GM18951 (cell line): ENCODE data around the gene TXNDC11.

Experiments used
- POLR2A ChIP-seq: IDR thresholded peaks from 4 replicates; pipeline ENCODE4 v1.6.1; 2011; ENCODE audit warnings: mild to moderate bottlenecking; ENCODE audit not compliant: insufficient read length, insufficient read depth; ENCODE audit errors: extremely low read depth
- in situ Hi-C: fragments of 300-500 bp; cut with MboI; formaldehyde crosslinking; loops from one replicate; pipeline ENCODE4 v1.12.0; 2022; ENCODE audit warnings: low sequenced_read_pairs, mixed read lengths, inconsistent platforms; ENCODE audit not compliant: unreplicated experiment

TXNDC11 gene

GRCh38 chr16:11635679-11636171, 106.9 kb downstream of the TXNDC11 start:
- no peak for TF ChIP-seq POLR2A
- in situ Hi-C loops: no loop called here

- TF ChIP-seq POLR2A: no peak
Measured at GRCh38 chr16:11635113-11635652, 107.5 kb downstream of the TXNDC11 start.

GRCh38 chr16:11634312-11634711, 108.3 kb downstream of the TXNDC11 start:
- no peak for TF ChIP-seq POLR2A
- in situ Hi-C loops: no loop called here

More at GRCh38 chr16:11635113-11635652, 107.5 kb downstream of the TXNDC11 start:
- in situ Hi-C loops: no loop called here

- TF ChIP-seq POLR2A: no peak
- in situ Hi-C loops: no loop called here
Measured at GRCh38 chr16:11633113-11633512, 109.5 kb downstream of the TXNDC11 start.

GRCh38 chr16:11632455-11632939, 110.2 kb downstream of the TXNDC11 start:
- in situ Hi-C loops: no loop called here
- no peak for TF ChIP-seq POLR2A

GRCh38 chr16:11631214-11631613, 111.4 kb downstream of the TXNDC11 start:
- no peak for TF ChIP-seq POLR2A
- in situ Hi-C loops: no loop called here

GRCh38 chr16:11630768-11631056, 111.9 kb downstream of the TXNDC11 start:
- no peak for TF ChIP-seq POLR2A

GRCh38 chr16:11630046-11630767, 112.5 kb downstream of the TXNDC11 start:
- in situ Hi-C loops: no loop called here
- no peak for TF ChIP-seq POLR2A

More at GRCh38 chr16:11630768-11631056, 111.9 kb downstream of the TXNDC11 start:
- in situ Hi-C loops: no loop called here
